ENCODE measurements around the gene ELAC1. TPM values are rescaled to one million over a fixed set of nuclear protein-coding genes. Genes with fewer than 3 reads are reported as not detected.

The ELAC1 gene
- total RNA-seq, 1 donor from 2014 or later, result 7.6 TPM

GRCh38 chr18:50933684-50934083 is 34.2 kb upstream of the ELAC1 start:
- no peak overlapping the region for H2AFZ ChIP-seq (ENCODE audit: low read depth, low read length)
- no peaks in the 10 kb centered on the region for H3K9me3 Mint-ChIP-seq (ENCODE audit: unreplicated experiment)
- no peak overlapping the region for H3K4me3 ChIP-seq (ENCODE audit: insufficient read depth, low read depth, low read length)
- H4K20me1 ChIP-seq (ENCODE audit: insufficient read depth, low read length), result no peaks in the 10 kb centered on the region
- H3K27me3 Mint-ChIP-seq (ENCODE audit: low read depth, unreplicated experiment), result no peaks in the 10 kb centered on the region
- no peak for FAIRE-seq
- H3K4me3 Mint-ChIP-seq (ENCODE audit: unreplicated experiment), result no peak overlapping the region
- H3K79me2 ChIP-seq (ENCODE audit: insufficient read depth, low read length), result no peaks in the 10 kb centered on the region
- no peak overlapping the region for H3K27ac Mint-ChIP-seq (ENCODE audit: unreplicated experiment)
- H3K4me1 ChIP-seq (ENCODE audit: insufficient read depth, low read length), result no peaks in the 10 kb centered on the region
- no peaks in the 10 kb centered on the region for H3K9me3 ChIP-seq (ENCODE audit: insufficient read depth, low read depth, low read length)
- H3K9ac ChIP-seq (ENCODE audit: low read length), result no peak overlapping the region
- H3K27ac ChIP-seq (ENCODE audit: low read depth, low read length), result no peak overlapping the region
- no peaks in the 10 kb centered on the region for H3K27me3 ChIP-seq (ENCODE audit: insufficient read depth, low read length)
- no peak for DNase-seq (ENCODE audit: low read depth)
- no peaks in the 10 kb centered on the region for H3K4me1 Mint-ChIP-seq (ENCODE audit: low read depth, unreplicated experiment)
- H3K36me3 ChIP-seq (ENCODE audit: insufficient read depth, low read length), result peaks cover 3% of the 10 kb centered on the region
- TF ChIP-seq EZH2 (IDR thresholded peaks at IDR 0.05; ENCODE audit: insufficient read depth, low read length) (no peak), CTCF (IDR thresholded peaks at IDR 0.05; ENCODE audit: insufficient read depth, low read depth, low read length) (no peak)
- H3K36me3 Mint-ChIP-seq (ENCODE audit: low read depth, unreplicated experiment), result no peaks in the 10 kb centered on the region
- no peak overlapping the region for H3K4me2 ChIP-seq (ENCODE audit: low read length)

GRCh38 chr18:50934545-50935211 is 33.2 kb upstream of the ELAC1 start:
- no peaks in the 10 kb centered on the region for H3K27me3 ChIP-seq (ENCODE audit: insufficient read depth, low read length)
- Mint-ChIP-seq H3K27ac (ENCODE audit: unreplicated experiment) (no peak overlapping the region), H3K9me3 (ENCODE audit: unreplicated experiment) (no peaks in the 10 kb centered on the region), H3K36me3 (ENCODE audit: low read depth, unreplicated experiment) (no peaks in the 10 kb centered on the region), H3K27me3 (ENCODE audit: low read depth, unreplicated experiment) (no peaks in the 10 kb centered on the region), H3K4me1 (ENCODE audit: low read depth, unreplicated experiment) (no peaks in the 10 kb centered on the region), H3K4me3 (ENCODE audit: unreplicated experiment) (no peak overlapping the region)
- H3K9ac ChIP-seq (ENCODE audit: low read length), result no peak overlapping the region
- no peaks in the 10 kb centered on the region for H4K20me1 ChIP-seq (ENCODE audit: insufficient read depth, low read length)
- H3K4me3 ChIP-seq (ENCODE audit: insufficient read depth, low read depth, low read length), result no peak overlapping the region
- H3K27ac ChIP-seq (ENCODE audit: low read depth, low read length), result no peak overlapping the region
- no peaks in the 10 kb centered on the region for H3K9me3 ChIP-seq (ENCODE audit: insufficient read depth, low read depth, low read length)
- H3K4me2 ChIP-seq (ENCODE audit: low read length), result no peak overlapping the region
- DNase-seq (ENCODE audit: low read depth), result no peak
- H2AFZ ChIP-seq (ENCODE audit: low read depth, low read length), result no peak overlapping the region
- no peaks in the 10 kb centered on the region for H3K79me2 ChIP-seq (ENCODE audit: insufficient read depth, low read length)
- H3K4me1 ChIP-seq (ENCODE audit: insufficient read depth, low read length), result no peaks in the 10 kb centered on the region
- peaks cover 3% of the 10 kb centered on the region for H3K36me3 ChIP-seq (ENCODE audit: insufficient read depth, low read length)
- TF ChIP-seq CTCF (IDR thresholded peaks at IDR 0.05; ENCODE audit: insufficient read depth, low read depth, low read length), result no peak
- TF ChIP-seq EZH2 (IDR thresholded peaks at IDR 0.05; ENCODE audit: insufficient read depth, low read length), result no peak
- FAIRE-seq, result no peak

- no peak overlapping the region for H3K4me3 ChIP-seq (ENCODE audit: insufficient read depth, low read depth, low read length)
- no peaks in the 10 kb centered on the region for H3K79me2 ChIP-seq (ENCODE audit: insufficient read depth, low read length)
- no peaks in the 10 kb centered on the region for H3K4me1 ChIP-seq (ENCODE audit: insufficient read depth, low read length)
- Mint-ChIP-seq H3K36me3 (ENCODE audit: low read depth, unreplicated experiment) (no peaks in the 10 kb centered on the region), H3K4me3 (ENCODE audit: unreplicated experiment) (no peak overlapping the region), H3K27ac (ENCODE audit: unreplicated experiment) (no peak overlapping the region), H3K9me3 (ENCODE audit: unreplicated experiment) (no peaks in the 10 kb centered on the region), H3K4me1 (ENCODE audit: low read depth, unreplicated experiment) (no peaks in the 10 kb centered on the region), H3K27me3 (ENCODE audit: low read depth, unreplicated experiment) (no peaks in the 10 kb centered on the region)
- H2AFZ ChIP-seq (ENCODE audit: low read depth, low read length), result no peak overlapping the region
- no peak overlapping the region for H3K9ac ChIP-seq (ENCODE audit: low read length)
- no peak for FAIRE-seq
- no peaks in the 10 kb centered on the region for H3K9me3 ChIP-seq (ENCODE audit: insufficient read depth, low read depth, low read length)
- no peaks in the 10 kb centered on the region for H3K27me3 ChIP-seq (ENCODE audit: insufficient read depth, low read length)
- H4K20me1 ChIP-seq (ENCODE audit: insufficient read depth, low read length), result no peaks in the 10 kb centered on the region
- no peak for DNase-seq (ENCODE audit: low read depth)
- no peak overlapping the region for H3K4me2 ChIP-seq (ENCODE audit: low read length)
- peaks cover 3% of the 10 kb centered on the region for H3K36me3 ChIP-seq (ENCODE audit: insufficient read depth, low read length)
- no peak overlapping the region for H3K27ac ChIP-seq (ENCODE audit: low read depth, low read length)
- TF ChIP-seq EZH2 (IDR thresholded peaks at IDR 0.05; ENCODE audit: insufficient read depth, low read length) (no peak), CTCF (IDR thresholded peaks at IDR 0.05; ENCODE audit: insufficient read depth, low read depth, low read length) (no peak)
Observed at GRCh38 chr18:50935493-50936191, 32.2 kb upstream of the ELAC1 start.

Data from astrocyte (in vitro differentiated cells and primary cell).